Measurements from ENCODE around the gene UTS2B.

- TF ChIP-seq, protein P1, sequence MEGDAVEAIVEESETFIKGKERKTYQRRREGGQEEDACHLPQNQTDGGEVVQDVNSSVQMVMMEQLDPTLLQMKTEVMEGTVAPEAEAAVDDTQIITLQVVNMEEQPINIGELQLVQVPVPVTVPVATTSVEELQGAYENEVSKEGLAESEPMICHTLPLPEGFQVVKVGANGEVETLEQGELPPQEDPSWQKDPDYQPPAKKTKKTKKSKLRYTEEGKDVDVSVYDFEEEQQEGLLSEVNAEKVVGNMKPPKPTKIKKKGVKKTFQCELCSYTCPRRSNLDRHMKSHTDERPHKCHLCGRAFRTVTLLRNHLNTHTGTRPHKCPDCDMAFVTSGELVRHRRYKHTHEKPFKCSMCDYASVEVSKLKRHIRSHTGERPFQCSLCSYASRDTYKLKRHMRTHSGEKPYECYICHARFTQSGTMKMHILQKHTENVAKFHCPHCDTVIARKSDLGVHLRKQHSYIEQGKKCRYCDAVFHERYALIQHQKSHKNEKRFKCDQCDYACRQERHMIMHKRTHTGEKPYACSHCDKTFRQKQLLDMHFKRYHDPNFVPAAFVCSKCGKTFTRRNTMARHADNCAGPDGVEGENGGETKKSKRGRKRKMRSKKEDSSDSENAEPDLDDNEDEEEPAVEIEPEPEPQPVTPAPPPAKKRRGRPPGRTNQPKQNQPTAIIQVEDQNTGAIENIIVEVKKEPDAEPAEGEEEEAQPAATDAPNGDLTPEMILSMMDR (IDR thresholded peaks at IDR 0.05), result no peak
- no peak for TF ChIP-seq POLR2A (IDR thresholded peaks at IDR 0.05)
Observed at GRCh38 chr3:191360620-191361019, 30.3 kb upstream of the UTS2B start.

Data from ovary (tissue), 3 donors.